ENCODE results near the gene STRADB.
"Not testable (repeated sequence)": the region's sequence is repeated elsewhere in the genome, so short reads cannot be mapped to it uniquely, and the experiment has no call there.

Gene STRADB

GRCh38 chr2:201470821-201471731, 19.5 kb downstream of the STRADB start:
- no peak for DNase-seq (ENCODE audit: low spot score)

- no peak for DNase-seq (ENCODE audit: low spot score)
Measured at GRCh38 chr2:201471732-201472393, 20.3 kb downstream of the STRADB start.

- DNase-seq (ENCODE audit: low spot score) = no peak
Measured at GRCh38 chr2:201472411-201472810, 20.9 kb downstream of the STRADB start.

GRCh38 chr2:201482543-201482942, 31.0 kb downstream of the STRADB start:
- DNase-seq (ENCODE audit: low spot score) = no peak

GRCh38 chr2:201483342-201483741, 31.8 kb downstream of the STRADB start:
- DNase-seq (ENCODE audit: low spot score) = no peak

- DNase-seq (ENCODE audit: low spot score) = not testable (repeated sequence)
Measured at GRCh38 chr2:201483758-201484157, 32.2 kb downstream of the STRADB start.

GRCh38 chr2:201484805-201485204, 33.3 kb downstream of the STRADB start:
- DNase-seq (ENCODE audit: low spot score) = no peak

- no peak for DNase-seq (ENCODE audit: low spot score)
Measured at GRCh38 chr2:201490291-201490690, 38.8 kb downstream of the STRADB start.

GRCh38 chr2:201496785-201497184, 45.2 kb downstream of the STRADB start:
- DNase-seq (ENCODE audit: low spot score) = no peak

- no peak for DNase-seq (ENCODE audit: low spot score)
Measured at GRCh38 chr2:201500534-201500933, 49.0 kb downstream of the STRADB start.

GRCh38 chr2:201502713-201503112, 51.2 kb downstream of the STRADB start:
- no peak for DNase-seq (ENCODE audit: low spot score)

GRCh38 chr2:201507725-201508124, 56.2 kb downstream of the STRADB start:
- no peak for DNase-seq (ENCODE audit: low spot score)

GRCh38 chr2:201513271-201513670, 61.7 kb downstream of the STRADB start:
- DNase-seq (ENCODE audit: low spot score) = no peak

- no peak for DNase-seq (ENCODE audit: low spot score)
Measured at GRCh38 chr2:201515573-201516246, 64.2 kb downstream of the STRADB start.

GRCh38 chr2:201517094-201517493, 65.6 kb downstream of the STRADB start:
- no peak for DNase-seq (ENCODE audit: low spot score)

- no peak for DNase-seq (ENCODE audit: low spot score)
Measured at GRCh38 chr2:201520201-201520600, 68.7 kb downstream of the STRADB start.

GRCh38 chr2:201522965-201523364, 71.4 kb downstream of the STRADB start:
- no peak for DNase-seq (ENCODE audit: low spot score)

GRCh38 chr2:201523506-201523905, 72.0 kb downstream of the STRADB start:
- DNase-seq (ENCODE audit: low spot score) = no peak
